ENCODE results near the gene TULP4. TPM values are rescaled to one million over a fixed set of nuclear protein-coding genes. Genes with fewer than 3 reads are reported as not detected.

Gene TULP4
- total RNA-seq, 1 experiment from 2014 or later, result 64.6 TPM

GRCh38 chr6:158406736-158407135 lies 94.5 kb downstream of the TULP4 start:
- Histone ChIP-seq H3T11ph (ENCODE audit: low read length) (no peak overlapping the region), H3K79me1 (ENCODE audit: insufficient read depth, low read depth, low read length, poor library complexity, severe bottlenecking) (no peaks in the 10 kb centered on the region), H2BK120ac (ENCODE audit: low read depth, low read length, poor library complexity, severe bottlenecking) (no peak overlapping the region), H2BK12ac (ENCODE audit: insufficient read length, low read depth, low read length) (no peak overlapping the region), H3K4me1 (ENCODE audit: insufficient read depth, low read length) (no peaks in the 10 kb centered on the region), H3K27ac (ENCODE audit: insufficient read length, low read depth, low read length) (no peak overlapping the region), H4K5ac (ENCODE audit: insufficient read length, low read depth, low read length) (no peak overlapping the region), H2BK15ac (ENCODE audit: low read depth, low read length) (no peak overlapping the region), H3K18ac (ENCODE audit: insufficient read length, low read depth, low read length) (no peak overlapping the region), H2AFZ (ENCODE audit: low read length) (no peak overlapping the region), H2AK5ac (ENCODE audit: insufficient read length, low read length) (no peak overlapping the region), H2BK20ac (ENCODE audit: low read depth, low read length, poor library complexity, severe bottlenecking) (no peak overlapping the region), H2BK5ac (ENCODE audit: insufficient read length, low read length) (no peak overlapping the region), H3K4me2 (ENCODE audit: insufficient read depth, insufficient read length, low read length) (no peak overlapping the region), H4K8ac (replicated peaks; ENCODE audit: insufficient read length, low read depth, low read length) (no peak overlapping the region), H4K20me1 (ENCODE audit: control insufficient read depth, insufficient read depth, insufficient read length) (no peaks in the 10 kb centered on the region), H3K9ac (ENCODE audit: extremely low read depth, insufficient read length, low read length) (no peak overlapping the region), H3K56ac (ENCODE audit: insufficient read length, low read depth, low read length) (no peak overlapping the region), H3K27me3 (ENCODE audit: insufficient read depth, low read length) (no peaks in the 10 kb centered on the region), H3K4ac (ENCODE audit: low read depth, low read length) (no peak overlapping the region), H3K23me2 (ENCODE audit: insufficient read length, low read depth, low read length, poor library complexity, severe bottlenecking) (no peaks in the 10 kb centered on the region), H3K9me3 (ENCODE audit: control insufficient read depth, low read depth, low read length) (no peaks in the 10 kb centered on the region), H3K23ac (ENCODE audit: insufficient read length, low read depth, low read length) (no peak overlapping the region), H3K14ac (ENCODE audit: insufficient read depth, low read length) (no peak overlapping the region), H4K91ac (ENCODE audit: insufficient read length, low read depth, low read length) (no peak overlapping the region), H3K79me2 (ENCODE audit: insufficient read depth, low read length) (no peaks in the 10 kb centered on the region)
- H3K4me1 Mint-ChIP-seq, result peaks cover 23 to 24% of the 10 kb centered on the region in 2 experiments
- no peak overlapping the region for H3K4me3 Mint-ChIP-seq
- DNase-seq, result no peak
- H3K27ac Mint-ChIP-seq, result no peak overlapping the region
- no peaks in the 10 kb centered on the region for H3K9me3 Mint-ChIP-seq
- no peaks in the 10 kb centered on the region for H3K27me3 Mint-ChIP-seq (ENCODE audit: low read depth)
- TF ChIP-seq CTCF (conservative IDR thresholded peaks at IDR 0.05), result no peak
- H3K36me3 Mint-ChIP-seq (ENCODE audit: insufficient read depth in 1 of 3, low read depth in 3 of 3), result peaks cover 2 to 5% (median 5%) of the 10 kb centered on the region in 3 experiments; a peak in 5 of 7 replicates
- WGBS (ENCODE audit: extremely low coverage, insufficient read length, low lambda C conversion rate), result no CpG with 5 or more reads among the region's 2 CpGs

Data from H9 (cell line).